Thyroid gland (tissue), 4 donors: ENCODE measurements around the gene SMARCA4. TPM values are rescaled to one million over a fixed set of nuclear protein-coding genes. Genes with fewer than 3 reads are reported as not detected.

Experiments
- small RNA-seq: library from RNA; depleted of rRNA; stranded (forward); fragments of <200 nt; gene quantifications from one replicate; pipeline ENCODE3, GENCODE V24; 2016
- total RNA-seq, 4 donors: library from RNA; depleted of rRNA; stranded (reverse); fragments of >200 nt; gene quantifications; one replicate each; pipeline ENCODE4 v1.2.3, GENCODE V29; 2016

The SMARCA4 gene
- total RNA-seq, 4 donors from 2014 or later = 49.4 to 108 (median 89.0) TPM

Small RNAs within 50 kb of the gene (small RNA-seq; reads per million reads assigned to genes)
- gene RF02271 (not detected), gene RN7SL192P (not detected)

Other genes starting within 250 kb of the SMARCA4 start
- gene DNM2, start 243.0 kb upstream of the SMARCA4 start, total RNA-seq = 100 to 1,000 TPM in 3 of 4 donors, 10 to 100 TPM in 1; 95.1 to 155 (median 120) TPM
- 10 to 100 TPM; 41.2 to 71.3 (median 48.7) TPM for gene TMED1, start 124.8 kb upstream of the SMARCA4 start, total RNA-seq
- 1 to 10 TPM in 2 of 4 donors, not detected in 2; 1.5 to 1.7 TPM for gene C19orf38, start 112.6 kb upstream of the SMARCA4 start, total RNA-seq
- gene CARM1, start 89.5 kb upstream of the SMARCA4 start, total RNA-seq = 10 to 100 TPM; 12.2 to 14.8 (median 13.1) TPM
- gene YIPF2, start 32.4 kb upstream of the SMARCA4 start, total RNA-seq = 100 to 1,000 TPM in 2 of 4 donors, 10 to 100 TPM in 2; 85.1 to 127 (median 104) TPM
- gene TIMM29, start 32.2 kb upstream of the SMARCA4 start, total RNA-seq = 10 to 100 TPM; 19.6 to 39.5 (median 33.4) TPM
- 10 to 100 TPM in 3 of 4 donors, 1 to 10 TPM in 1; 8.7 to 39.1 (median 20.3) TPM for gene LDLR, start 128.4 kb downstream of the SMARCA4 start, total RNA-seq
- 1 to 10 TPM in 1 of 4 donors, under 1 TPM in 2, not detected in 1; 0.24 to 1.1 (median 0.78) TPM for gene SPC24, start 194.8 kb downstream of the SMARCA4 start, total RNA-seq
- 100 to 1,000 TPM; 177 to 241 (median 222) TPM for gene KANK2, start 236.5 kb downstream of the SMARCA4 start, total RNA-seq